ENCODE measurements around the gene GSAP. TPM values are rescaled to one million over a fixed set of nuclear protein-coding genes. Genes with fewer than 3 reads are reported as not detected.

The GSAP gene
- total and polyA plus RNA-seq, 10 donors: 35.9 to 96.5 (median 76.9) TPM

DNA sequence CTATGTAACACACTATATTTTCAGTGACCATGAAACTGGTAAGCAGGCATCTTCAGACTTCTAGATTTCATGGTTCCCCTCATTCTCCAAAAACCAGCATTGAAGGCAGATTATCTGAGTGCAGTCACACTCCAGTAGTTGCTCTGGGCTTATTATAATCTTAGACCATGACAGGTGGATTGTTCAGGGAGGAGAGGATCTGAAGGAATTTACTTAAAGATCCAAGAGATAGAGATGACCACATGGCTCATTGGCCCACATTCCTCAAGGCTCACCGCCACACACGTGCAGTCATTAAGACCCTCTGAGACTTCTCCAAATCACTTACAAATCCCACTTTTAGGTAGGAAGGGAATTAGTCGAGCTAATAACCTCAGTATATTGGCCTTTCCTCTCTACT is 55.2 kb downstream of the GSAP start:
- WGBS, 5 donors: 87 to 100% (median 96%) methylated on average over 3 of the region's 3 CpGs
- H3K36me3 ChIP-seq: peaks cover 0 to 61% (median 17%) of the 10 kb centered on the region in 6 donors
- H3K9me3 ChIP-seq: no peaks in the 10 kb centered on the region
- H3K4me3 ChIP-seq: no peak overlapping the region
- no peak for DNase-seq
- H3K27me3 ChIP-seq (replicated peaks in 1 of 7): no peaks in the 10 kb centered on the region
- H3K27ac ChIP-seq: peak overlapping the region in 2 of 8 donors; percentile 9 to 30
- H3K4me1 ChIP-seq: peaks cover 0 to 9% (median 0%) of the 10 kb centered on the region in 6 donors
- intact Hi-C loops (cut with DNase I; ENCODE audit: low total_unique reads): no loop called here
- TF ChIP-seq, protein P1, sequence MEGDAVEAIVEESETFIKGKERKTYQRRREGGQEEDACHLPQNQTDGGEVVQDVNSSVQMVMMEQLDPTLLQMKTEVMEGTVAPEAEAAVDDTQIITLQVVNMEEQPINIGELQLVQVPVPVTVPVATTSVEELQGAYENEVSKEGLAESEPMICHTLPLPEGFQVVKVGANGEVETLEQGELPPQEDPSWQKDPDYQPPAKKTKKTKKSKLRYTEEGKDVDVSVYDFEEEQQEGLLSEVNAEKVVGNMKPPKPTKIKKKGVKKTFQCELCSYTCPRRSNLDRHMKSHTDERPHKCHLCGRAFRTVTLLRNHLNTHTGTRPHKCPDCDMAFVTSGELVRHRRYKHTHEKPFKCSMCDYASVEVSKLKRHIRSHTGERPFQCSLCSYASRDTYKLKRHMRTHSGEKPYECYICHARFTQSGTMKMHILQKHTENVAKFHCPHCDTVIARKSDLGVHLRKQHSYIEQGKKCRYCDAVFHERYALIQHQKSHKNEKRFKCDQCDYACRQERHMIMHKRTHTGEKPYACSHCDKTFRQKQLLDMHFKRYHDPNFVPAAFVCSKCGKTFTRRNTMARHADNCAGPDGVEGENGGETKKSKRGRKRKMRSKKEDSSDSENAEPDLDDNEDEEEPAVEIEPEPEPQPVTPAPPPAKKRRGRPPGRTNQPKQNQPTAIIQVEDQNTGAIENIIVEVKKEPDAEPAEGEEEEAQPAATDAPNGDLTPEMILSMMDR (IDR thresholded peaks at IDR 0.05 in 8 of 11, conservative IDR thresholded peaks at IDR 0.05 in 3 of 11): no peak

GRCh38 chr7:77360104-77360503 is 56.0 kb downstream of the GSAP start:
- TF ChIP-seq, protein P1 (IDR thresholded peaks at IDR 0.05 in 8 of 11, conservative IDR thresholded peaks at IDR 0.05 in 3 of 11): no peak
- TF ChIP-seq POLR2AphosphoS5 (IDR thresholded peaks at IDR 0.05) (no peak), POLR2A (IDR thresholded peaks at IDR 0.05) (no peak)
- 78 to 93% (median 82%) methylated on average over 1 of the region's 1 CpG for WGBS, 5 donors
- peak overlapping the region in 1 of 8 donors; percentile 30 for H3K27ac ChIP-seq
- H3K36me3 ChIP-seq: peaks cover 0 to 68% (median 17%) of the 10 kb centered on the region in 6 donors
- no peaks in the 10 kb centered on the region for H3K27me3 ChIP-seq (replicated peaks in 1 of 7)
- no peak overlapping the region for H3K4me3 ChIP-seq
- intact Hi-C loops (cut with DNase I; ENCODE audit: low total_unique reads): no loop called here
- no peaks in the 10 kb centered on the region for H3K9me3 ChIP-seq
- DNase-seq: no peak
- H3K4me1 ChIP-seq: peaks cover 0 to 13% (median 1%) of the 10 kb centered on the region in 6 donors

DNA sequence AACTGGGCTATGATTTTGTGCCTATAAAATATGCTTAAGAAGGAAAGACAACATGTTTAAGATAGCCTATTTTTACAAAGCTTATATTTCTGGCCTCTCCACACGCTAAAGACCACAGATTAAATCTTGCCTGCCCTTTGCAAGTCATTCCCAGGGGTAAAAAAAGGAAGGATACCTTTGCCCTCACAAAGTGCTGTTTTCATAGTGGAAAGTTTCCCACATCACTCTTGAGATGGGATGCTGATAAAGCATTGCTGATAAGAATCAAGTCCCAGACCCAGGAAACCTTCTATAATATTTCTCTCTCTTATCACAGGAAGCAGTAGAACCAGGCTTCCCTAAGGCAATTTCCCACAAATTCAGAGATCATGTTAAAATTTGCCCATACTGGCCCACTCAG is 56.5 kb downstream of the GSAP start:
- Histone ChIP-seq H3K36me3 (peaks cover 0 to 73% (median 17%) of the 10 kb centered on the region in 6 donors), H3K27ac (peak overlapping the region in 1 of 8 donors; percentile 5), H3K27me3 (replicated peaks in 1 of 7) (no peaks in the 10 kb centered on the region), H3K4me3 (no peak overlapping the region), H3K9me3 (no peaks in the 10 kb centered on the region), H3K4me1 (peaks cover 0 to 18% (median 4%) of the 10 kb centered on the region in 6 donors)
- TF ChIP-seq POLR2A (IDR thresholded peaks at IDR 0.05): no peak
- TF ChIP-seq, protein P1 (IDR thresholded peaks at IDR 0.05 in 8 of 11, conservative IDR thresholded peaks at IDR 0.05 in 3 of 11): no peak
- TF ChIP-seq POLR2AphosphoS5 (IDR thresholded peaks at IDR 0.05): no peak
- DNase-seq: no peak
- WGBS, 5 donors: 24 to 48% (median 34%) methylated on average over 1 of the region's 1 CpG
- intact Hi-C loops (cut with DNase I; ENCODE audit: low total_unique reads): no loop called here

DNA sequence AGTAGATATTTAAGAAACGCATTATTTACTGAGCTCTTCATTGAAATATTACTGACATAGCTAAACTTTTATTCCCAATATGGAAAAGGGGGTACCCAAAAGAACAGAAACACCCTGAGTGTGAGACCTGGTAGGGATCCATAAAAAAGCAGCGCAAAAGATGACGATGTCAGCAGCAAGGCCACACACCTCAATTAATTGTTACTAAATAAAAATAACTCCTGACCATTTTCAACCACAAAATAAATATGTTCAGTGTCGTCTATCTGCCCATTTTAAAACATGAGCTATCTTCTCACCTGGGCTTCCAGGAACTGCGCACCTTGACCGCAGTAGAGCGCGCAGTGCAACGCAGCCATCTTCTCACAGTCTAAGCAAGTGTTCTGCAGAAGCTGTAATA is 61.2 kb downstream of the GSAP start:
- no peak for DNase-seq
- 88 to 98% (median 92%) methylated on average over 9 of the region's 9 CpGs for WGBS, 5 donors
- H3K27ac ChIP-seq: peak overlapping the region in 2 of 8 donors; percentile 72 to 85
- H3K27me3 ChIP-seq (replicated peaks in 1 of 7): no peaks in the 10 kb centered on the region
- peaks cover 8 to 59% (median 44%) of the 10 kb centered on the region in 6 donors for H3K4me1 ChIP-seq
- H3K4me3 ChIP-seq: no peak overlapping the region
- peaks cover 0 to 68% (median 10%) of the 10 kb centered on the region in 6 donors for H3K36me3 ChIP-seq
- no peaks in the 10 kb centered on the region for H3K9me3 ChIP-seq
- TF ChIP-seq POLR2A (IDR thresholded peaks at IDR 0.05) (no peak), POLR2AphosphoS5 (IDR thresholded peaks at IDR 0.05) (no peak)
- TF ChIP-seq, protein P1 (IDR thresholded peaks at IDR 0.05 in 8 of 11, conservative IDR thresholded peaks at IDR 0.05 in 3 of 11): no peak
- intact Hi-C loops (cut with DNase I; ENCODE audit: low total_unique reads): no loop called here
